ENCODE measurements around the gene CACNA2D3.
"Not testable (repeated sequence)": the region's sequence is repeated elsewhere in the genome, so short reads cannot be mapped to it uniquely, and the experiment has no call there.

The CACNA2D3 gene

DNA sequence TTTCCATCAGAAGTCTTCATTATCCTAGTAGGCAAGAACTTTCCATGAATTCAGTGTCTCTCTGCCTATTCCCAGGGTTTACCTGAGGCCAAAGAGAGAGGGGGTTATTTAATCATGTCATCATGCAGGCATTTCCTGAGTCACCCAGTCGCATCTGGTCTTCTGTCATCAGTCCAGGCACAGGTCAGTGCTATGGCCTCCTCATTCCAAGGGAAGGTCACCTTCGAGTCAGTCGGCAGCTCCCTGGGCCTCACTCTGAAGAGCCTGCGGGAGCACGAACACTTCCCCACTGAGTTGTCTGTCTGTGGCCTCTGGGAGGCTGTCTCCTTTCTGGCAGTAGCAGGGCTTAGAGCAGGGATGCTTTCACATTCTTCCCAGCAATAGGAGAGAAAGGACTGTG lies 831.7 kb downstream of the CACNA2D3 start:
- FAIRE-seq, result no peak

DNA sequence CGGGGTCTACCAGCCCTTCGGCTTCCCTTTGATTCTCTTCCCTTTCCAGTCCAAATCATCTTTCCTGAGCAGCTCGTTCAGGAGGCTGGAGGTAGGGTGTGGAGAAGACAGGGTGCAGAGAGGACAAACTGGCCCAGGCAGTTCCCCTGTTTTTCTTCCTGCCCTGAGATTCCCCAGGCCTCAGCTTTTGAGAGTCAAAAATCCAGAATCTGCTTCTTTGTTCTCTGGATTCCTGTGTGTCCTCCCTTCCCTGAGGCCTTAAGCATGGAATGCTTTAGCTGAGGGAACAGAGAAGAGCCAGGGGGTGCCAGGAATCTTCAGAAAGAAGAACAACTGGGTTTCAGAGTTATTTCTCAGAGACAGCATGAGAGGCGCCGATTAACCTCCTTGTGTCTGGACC lies 832.2 kb downstream of the CACNA2D3 start:
- FAIRE-seq, result no peak

DNA sequence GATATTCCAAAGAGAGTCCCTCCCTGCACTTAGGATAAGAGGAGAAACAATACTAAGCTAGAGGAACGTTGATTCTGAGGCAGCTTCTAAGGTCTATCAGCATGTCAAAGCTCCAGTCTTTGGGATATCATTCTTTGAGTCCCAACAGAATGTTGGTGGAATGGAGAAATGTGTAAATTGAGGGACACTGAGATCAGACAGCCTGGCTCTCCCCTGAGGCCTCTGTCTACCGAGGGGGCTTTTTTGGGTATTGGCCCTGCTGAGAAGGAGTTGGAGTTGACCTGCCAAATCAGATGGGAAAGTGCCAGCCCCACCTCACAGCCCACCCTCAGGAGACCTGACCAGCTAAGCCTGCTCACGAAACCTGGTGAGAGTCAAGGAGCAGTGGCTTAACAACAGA lies 833.1 kb downstream of the CACNA2D3 start:
- FAIRE-seq, result no peak

DNA sequence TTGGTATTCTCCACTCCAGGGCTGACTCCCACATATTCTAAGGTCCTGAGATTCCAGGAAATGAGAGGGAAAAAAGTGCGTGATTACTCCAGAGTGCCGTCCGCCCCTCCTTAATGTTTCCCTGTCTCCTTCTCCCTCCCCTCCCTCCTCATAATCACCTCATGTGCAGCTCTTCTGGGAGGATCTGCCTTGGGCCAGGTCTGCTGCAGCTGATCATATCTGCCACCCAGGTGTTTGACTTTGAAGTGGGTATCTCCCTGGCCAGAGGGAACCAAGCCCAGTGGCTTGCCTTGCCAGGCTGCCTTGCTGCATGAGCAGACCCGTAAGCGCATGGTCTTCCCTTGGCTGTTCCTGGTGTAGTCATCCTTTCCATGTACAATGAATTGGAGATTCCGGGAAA lies 833.6 kb downstream of the CACNA2D3 start:
- no peak for FAIRE-seq

DNA sequence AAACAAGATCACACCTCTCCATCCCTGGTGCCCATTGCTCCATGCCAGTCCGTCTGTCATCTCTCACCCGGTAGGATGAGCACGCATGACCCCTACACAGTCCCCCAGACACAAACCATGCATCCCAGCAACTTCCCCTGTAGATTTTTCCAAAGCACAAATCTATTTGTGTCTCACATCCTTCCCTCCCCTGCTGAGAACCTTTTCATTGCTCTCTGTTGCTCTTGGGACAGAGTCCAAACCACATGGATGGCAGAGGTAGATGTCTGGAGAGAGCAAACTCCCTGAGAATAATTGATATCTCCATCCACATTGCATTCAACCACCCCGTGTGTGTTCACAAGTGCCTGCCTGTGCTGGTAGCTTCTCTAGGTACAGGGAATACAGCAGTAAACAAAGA lies 835.4 kb downstream of the CACNA2D3 start:
- FAIRE-seq, result no peak

DNA sequence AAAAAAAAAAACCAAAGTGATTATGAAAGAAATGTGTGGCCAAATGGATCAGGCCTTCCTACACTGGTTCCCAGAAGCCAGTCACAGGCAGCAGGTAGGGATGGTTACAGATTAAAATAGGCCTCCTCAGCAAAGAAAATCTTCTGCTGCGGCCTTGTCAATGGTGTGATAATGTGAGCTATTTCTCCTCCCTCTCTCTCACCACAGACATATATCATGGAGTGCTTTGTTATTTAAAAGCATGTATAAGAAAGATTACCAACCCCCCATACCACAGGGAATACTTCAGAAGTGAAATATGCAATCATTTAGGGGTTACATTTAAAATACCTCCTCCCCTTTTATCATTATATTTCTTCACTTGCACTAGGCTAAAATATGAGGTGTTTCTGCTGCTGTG lies 837.7 kb downstream of the CACNA2D3 start:
- FAIRE-seq, result no peak

DNA sequence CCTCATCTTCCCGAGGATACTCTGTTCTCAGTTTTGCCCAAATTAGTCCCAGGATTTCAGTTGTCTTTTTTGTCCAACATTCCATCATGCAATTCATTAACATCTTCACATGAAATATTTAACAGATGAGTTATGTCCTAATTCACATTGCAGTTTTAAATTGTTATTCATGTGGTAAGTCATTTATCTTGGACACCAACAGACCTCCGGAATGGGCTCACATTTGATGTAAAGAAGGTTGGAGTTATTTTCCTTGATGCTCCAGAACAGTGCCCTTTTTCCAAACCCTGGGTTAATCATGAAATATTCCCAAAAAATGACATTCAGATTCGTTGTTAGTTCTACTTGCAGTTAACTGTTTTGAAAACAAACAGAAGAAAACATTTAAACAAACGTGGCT lies 838.3 kb downstream of the CACNA2D3 start:
- no peak for FAIRE-seq

DNA sequence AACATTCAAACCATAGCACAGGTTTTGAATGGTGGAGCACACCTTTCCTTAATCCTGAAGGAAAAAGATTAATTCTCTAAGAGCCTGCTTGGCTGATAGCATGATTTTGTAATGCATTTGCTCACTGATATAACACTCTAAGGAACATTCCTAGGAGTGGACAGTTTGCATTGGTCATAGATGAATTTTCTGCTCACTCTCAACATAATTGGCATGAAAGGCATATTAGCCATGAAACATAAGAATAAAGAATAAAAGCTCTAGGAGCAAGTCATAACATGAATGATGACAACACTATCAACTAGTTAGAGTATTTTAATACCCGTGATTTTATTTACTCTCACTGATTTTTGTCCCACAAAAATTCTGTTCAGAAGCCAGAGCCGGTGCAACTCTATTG lies 839.8 kb downstream of the CACNA2D3 start:
- no peak for FAIRE-seq

DNA sequence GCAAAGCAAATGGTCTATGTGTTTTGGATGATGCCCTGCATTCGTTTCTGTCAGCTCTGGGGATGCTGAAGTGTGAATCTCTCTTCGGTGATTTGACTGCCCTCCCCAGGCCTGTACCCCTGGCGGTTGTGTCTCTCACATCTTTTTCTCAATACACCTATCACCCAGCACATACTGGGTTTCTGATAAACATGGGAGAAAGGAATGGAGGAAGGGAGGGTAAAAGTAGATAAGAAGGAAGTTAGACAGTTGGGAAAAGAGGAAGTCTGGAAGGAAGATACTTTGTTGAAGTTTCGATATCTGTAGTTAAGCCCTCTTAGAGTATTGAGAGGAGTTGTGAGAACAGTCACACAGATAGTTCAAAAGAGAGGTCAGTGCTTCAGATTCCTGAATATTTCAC lies 841.3 kb downstream of the CACNA2D3 start:
- FAIRE-seq, result no peak

DNA sequence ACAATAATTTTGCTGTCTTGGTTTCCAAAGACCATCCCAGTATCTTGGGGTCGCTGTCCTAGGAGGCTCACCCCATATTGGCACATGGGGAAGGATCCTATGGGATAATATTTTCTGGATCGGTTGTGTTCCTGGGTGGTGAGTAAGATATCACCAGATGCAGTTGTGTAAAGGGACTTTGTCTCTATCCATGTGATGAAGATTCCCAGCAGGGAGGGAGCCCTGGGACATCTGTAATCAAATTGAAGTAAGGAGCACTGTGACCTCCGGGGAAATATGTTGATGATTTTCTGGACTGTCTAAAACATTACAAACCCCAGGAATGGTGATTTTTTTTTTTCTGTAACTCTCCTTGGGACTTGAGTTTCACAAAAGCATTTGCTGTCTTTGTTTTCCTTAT lies 841.7 kb downstream of the CACNA2D3 start:
- FAIRE-seq, result no peak

DNA sequence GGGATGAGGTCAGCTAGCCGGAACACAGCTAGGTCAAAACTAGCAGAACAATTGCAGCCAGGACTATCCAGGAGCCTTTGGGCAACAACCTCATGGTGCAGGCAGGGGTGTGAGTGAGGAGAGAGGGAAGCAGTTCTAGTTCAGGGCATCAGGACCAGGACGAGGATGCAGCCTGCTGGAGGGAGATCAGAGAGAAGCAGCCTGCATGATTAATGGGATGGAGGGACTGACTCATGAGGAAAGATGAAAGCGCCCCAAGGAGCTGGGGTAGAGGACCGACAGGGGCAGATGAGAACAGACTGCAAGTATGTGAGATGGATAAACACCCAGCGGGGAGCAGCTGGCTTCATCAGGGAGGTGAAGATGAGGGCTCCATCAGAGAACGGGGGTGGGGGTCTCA lies 843.4 kb downstream of the CACNA2D3 start:
- FAIRE-seq, result no peak

DNA sequence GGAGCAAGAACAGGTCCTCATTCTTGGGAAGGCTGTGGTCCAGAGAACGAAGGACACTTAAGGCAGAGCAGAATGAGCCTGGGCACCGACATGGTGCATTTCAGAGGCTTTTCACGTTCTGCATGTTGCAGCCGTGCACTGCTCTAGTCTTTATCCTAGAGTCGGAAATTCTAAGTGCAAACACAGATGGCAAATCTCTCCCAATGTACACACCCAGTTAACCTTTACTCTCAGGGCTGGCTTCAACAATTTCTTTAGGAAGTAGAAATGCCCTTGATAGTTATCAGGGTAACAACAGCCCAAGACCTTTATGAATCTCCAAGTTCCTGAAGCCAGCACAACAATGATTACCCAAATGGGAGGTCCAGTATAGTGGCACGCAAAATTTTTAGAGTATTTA lies 844.6 kb downstream of the CACNA2D3 start:
- FAIRE-seq, result no peak

DNA sequence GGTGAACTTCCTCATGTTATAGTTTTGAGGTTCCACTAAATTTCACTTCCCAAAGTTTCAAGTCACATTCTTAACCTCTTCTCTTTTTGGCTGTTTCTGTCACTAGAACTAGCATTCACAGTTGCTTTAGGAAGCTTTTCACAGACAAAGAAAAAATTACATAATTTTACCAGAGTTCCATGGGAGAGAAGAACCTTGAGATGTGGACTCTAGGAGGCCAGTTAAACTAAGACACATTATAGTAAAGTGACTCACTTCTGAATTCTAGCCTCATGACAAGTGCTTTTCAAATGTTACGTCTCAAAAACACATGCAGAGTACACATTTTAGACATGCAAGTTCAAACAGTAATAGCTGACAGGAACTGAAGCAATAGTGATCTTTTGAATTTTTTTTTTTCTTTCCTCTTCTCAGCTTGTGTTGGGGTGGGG lies 845.4 kb downstream of the CACNA2D3 start:
- FAIRE-seq, result no peak

DNA sequence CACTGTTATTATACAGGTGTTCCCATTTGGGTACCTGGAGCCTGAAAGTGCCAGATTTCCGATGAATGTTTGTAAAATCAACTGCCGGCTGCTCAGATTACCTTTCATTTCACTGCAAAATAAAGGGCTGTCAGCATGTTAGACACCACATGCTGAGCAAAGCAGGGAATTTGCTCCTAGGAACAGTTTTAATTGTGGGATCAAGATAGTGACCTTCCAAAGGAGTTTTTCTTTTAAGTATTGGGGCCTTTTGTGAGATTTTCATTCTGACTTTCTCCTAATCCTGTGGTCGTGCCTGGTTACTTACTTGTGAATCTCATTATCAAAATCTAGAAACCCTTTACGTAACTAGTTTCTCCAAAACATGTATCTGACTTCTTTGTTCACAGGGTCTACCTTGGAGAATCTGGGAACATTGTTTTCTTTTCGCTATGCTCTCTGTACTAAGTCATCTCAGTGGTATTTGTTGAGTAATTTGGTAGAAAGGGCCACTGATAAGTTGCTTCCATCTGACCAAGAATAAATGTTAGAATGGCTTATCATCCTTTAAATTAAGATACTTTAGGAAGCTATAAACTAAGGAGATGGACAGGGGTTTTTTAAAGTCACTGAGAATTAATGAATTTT lies 846.3 kb downstream of the CACNA2D3 start:
- FAIRE-seq, result no peak

DNA sequence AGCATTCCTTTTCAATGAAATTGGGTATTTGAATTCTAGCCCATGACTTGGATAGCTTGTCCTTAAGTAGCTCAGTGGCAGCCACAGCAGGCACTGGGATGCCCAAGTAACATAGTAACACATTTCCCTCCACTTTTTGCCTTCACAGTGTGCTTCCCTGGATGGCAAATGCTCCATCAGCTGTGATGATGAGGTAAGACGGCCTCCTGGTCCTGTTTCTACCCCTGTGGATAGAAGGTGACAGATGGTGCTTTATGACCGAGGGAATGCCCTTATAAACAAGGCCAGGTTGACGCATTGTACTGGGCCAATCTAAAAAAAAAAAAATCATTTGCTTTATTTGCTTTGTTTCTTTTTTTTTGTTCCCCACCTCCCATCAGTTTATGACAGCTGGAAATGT lies 847.3 kb downstream of the CACNA2D3 start:
- no peak for FAIRE-seq

DNA sequence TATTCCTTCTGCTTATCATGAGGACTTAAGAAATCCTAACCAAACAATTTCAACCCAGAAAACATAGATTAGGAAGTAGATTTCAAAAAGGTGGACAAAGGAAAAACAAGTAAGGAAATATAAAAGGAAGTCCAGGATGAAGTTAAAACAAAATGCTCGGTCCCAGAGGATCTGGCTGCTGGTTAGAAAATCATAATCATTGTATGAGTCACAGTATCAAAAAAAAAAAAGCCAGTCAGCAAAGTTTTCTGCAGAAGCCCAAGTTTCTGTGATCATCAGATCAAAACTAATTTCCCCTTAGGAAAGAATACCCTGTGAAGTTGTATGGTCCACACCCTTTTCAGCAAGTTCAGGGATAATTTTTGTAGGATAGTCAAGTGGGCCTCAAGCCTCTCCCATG lies 848.5 kb downstream of the CACNA2D3 start:
- FAIRE-seq, result no peak

DNA sequence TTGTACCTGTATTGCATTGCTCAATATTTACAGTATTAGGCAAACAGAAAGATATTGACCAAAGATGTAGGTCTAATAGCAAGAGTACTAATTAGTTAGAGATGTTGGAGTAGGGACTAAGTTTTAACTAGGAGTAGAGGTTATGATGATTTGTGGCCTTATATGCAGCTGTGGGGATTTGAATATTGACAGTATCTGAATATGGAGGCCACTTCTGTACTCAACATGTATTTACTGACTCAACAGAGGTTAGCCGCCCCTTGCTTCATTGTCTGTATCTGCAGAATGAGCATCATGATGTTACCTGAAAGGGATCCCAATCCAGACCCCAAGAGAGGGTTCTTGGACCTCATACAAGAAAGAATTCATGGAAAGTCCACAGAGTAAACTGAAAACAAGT lies 855.1 kb downstream of the CACNA2D3 start:
- no peak for FAIRE-seq

DNA sequence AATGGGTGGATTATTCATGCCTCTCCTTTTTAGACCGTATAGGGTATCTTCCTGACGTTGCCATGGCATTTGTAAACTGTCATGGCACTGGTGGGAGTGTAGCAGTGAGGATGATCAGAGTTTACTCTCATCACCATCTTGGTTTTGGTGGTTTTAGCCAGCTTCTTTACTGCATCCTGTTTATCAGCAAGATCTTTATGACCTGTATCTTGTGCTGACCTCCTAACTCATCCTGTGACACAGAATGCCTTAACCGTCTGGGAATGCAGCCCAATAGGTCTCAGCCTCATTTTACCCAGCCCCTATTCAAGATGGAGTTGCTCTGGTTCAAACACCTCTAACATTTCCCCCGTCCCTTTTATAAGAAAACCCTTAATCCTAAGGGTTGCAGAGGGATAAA lies 855.6 kb downstream of the CACNA2D3 start:
- not testable (repeated sequence) for FAIRE-seq

DNA sequence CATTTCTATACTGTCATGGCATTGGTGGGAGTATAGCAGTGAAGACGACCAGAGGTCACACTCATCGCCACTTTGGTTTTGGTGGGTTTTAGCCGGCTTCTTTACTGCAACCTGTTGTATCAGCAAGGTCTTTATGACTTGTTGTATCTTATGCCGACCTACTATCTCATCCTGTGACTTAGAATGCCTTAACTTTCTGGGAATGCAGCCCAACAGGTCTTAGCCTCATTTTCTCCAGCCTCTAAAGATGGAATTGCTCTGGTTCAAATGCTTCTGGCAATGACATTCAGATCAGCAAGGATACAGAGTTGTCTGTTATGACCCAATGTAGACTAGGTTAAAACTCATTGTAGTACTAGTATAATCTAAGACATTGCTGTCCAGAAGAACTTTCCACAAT lies 860.5 kb downstream of the CACNA2D3 start:
- no peak for FAIRE-seq

DNA sequence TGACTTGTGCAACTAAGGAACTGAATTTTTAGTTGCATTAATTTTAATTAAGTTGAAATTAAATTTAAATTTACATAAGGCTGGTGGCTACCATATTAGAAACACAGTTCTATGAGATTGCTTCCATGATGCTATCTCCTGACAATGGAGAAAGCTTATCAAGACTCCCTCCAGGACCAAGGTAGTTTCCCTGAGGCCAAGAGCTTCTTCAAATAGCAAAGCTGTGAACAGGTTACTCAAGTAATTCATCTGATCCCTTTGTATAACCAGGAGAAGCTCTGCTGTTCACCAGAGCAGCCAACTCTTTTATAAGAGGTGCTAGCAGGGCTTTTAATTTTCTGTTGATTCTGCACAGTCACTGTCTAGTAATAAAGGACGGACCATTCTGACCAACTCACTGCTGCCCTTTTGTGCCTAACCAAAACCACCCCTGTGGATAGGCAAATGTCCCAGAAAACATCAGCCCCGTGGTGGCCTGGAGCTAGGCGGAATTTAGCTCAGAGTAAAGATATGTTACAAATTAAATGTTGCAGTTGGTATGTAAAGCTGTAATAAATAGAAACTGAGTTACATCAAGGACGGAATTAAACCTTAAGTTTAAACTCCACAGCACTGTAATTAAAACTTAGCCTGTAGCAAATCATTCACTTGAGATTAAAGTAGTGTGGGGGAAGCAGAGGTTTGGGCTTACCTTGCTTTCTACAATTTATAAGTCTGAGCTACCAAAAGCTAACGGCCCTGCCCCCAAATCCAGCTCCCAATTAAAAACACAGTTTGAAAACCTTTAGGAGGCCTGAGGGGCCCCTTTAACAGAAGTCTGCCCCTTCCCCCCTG lies 861.1 kb downstream of the CACNA2D3 start:
- no peak for FAIRE-seq

DNA sequence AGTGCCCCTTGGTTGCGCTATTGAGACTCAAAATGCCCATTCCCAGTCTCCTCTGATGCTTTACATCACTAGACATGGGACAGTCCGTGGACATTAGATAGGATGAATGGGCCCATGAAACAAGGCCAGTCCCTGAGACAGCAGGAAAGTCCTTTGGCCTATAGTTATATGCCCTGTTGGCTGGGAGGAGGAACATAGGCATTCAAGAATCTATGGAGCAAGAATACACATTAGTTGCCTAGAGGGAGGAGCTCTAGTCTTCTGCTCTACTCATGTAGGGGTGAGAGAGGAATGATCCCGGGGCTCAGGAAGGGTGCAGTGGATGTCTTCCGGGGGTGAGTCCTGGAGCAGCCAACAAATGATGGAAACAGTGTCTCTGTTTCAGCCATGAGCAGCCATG lies 863.5 kb downstream of the CACNA2D3 start:
- no peak for FAIRE-seq

DNA sequence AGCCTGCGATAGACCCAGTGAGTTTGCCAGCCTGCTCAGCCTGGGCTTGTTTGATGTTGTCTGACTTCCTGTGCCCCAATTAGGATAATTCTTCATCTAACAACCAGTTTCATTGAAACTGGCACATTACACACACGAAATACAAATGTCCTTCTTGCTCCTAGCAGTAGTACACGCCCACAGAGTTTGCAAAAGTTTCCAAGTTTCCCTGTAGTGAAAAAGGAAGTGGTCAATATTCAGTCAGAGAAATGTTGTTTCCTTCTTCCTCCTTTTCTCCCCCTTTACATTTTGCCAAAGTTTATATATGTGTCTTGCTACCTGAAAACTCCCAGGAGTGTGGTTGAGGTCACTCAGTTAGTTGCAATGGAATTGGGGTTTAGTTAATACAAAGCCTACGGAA lies 863.9 kb downstream of the CACNA2D3 start:
- FAIRE-seq, result no peak

DNA sequence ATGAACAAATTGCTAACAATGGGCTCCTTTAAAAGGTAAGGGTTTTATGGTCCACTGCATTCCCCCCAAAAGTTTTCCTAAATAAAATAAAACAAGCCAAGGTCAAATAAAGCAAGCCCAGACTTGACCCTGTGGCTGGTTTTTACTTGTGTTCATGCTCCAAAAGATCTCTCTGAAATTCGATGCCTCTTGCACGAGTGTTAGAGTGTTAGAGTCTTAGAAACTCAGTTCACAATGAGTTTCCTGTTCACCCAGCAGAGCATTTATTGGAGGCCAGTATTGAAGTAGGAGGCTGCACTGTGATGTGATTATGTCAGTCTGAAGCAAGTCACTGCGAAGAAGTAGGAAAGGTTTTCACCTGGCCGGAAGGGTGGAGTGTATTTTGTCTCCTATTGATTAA lies 865.4 kb downstream of the CACNA2D3 start:
- no peak for FAIRE-seq

DNA sequence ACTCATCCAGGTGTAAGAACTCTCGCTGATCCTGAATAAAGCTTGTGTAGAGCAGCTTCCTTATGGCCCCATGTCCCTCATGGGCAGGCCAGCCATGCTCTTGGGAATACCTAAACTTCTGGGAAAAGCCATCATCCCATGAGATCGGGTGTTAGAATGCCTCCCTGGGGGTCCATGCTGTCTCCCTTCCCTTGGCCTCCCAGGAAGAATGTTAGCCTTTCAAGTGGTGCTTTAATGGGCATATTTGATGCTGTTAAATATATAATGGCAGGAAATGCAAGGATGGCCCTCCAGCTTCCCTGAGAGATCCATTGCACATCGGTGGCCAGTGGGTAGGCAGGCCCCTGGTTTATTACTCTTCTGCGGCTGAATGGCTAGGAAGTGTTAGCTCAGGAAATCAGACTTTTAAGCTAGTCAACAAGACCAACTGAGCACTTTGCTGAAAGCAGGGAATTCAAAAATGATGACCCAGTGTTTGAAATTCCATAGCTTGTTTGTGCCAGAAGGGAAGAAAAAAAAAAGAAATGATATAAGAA lies 866.0 kb downstream of the CACNA2D3 start:
- FAIRE-seq, result no peak
